ENCODE measurements around the gene HMCN1.

HMCN1 gene

GRCh38 chr1:186104459-186104858 lies 370.3 kb downstream of the HMCN1 start:
- no peak overlapping the region for H3K4me3 ChIP-seq (ENCODE audit: low read length)
- no peak for TF ChIP-seq ZNF274 (IDR thresholded peaks at IDR 0.05; ENCODE audit: low read depth, low read length)

DNA sequence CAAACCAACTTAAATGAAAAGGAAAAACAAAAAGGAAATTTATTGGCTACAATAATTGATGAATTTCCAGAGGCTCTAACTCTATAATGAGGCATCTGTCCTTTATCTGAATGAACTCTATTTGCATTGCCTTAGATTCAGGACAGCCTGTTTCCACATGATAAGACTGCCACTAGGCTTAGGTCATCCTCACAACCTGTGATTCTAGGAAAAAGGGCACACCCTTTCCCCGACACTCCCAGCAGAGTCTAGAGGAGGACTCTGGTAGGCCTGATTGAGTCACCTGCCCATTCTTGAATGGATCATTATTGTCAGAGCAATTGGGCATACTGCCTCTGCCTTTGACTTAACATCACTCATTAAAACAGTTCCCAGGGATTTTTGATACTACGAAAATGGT lies 378.1 kb downstream of the HMCN1 start:
- TF ChIP-seq ZNF274 (IDR thresholded peaks at IDR 0.05; ENCODE audit: low read depth, low read length) = no peak
- no peak overlapping the region for H3K4me3 ChIP-seq (ENCODE audit: low read length)

DNA sequence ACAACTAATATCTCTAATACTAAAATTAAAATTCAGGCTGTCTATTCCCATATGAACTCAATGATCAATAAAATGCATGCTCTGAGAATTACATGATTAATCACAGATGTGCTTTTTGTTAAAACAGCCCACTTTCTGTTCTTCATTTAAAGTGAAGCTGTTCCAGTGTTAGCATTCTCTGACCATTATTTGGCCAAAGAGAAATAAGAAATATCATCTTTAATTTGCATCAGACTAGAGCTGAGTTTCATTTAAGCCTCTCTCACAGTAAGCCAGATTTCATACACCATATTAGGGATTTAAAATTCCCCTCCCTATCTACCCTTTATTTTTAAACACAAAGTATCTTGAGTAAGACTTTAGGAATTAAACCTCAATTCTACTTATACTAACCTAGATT lies 379.3 kb downstream of the HMCN1 start:
- TF ChIP-seq ZNF274 (IDR thresholded peaks at IDR 0.05; ENCODE audit: low read depth, low read length) = no peak
- no peak overlapping the region for H3K4me3 ChIP-seq (ENCODE audit: low read length)

DNA sequence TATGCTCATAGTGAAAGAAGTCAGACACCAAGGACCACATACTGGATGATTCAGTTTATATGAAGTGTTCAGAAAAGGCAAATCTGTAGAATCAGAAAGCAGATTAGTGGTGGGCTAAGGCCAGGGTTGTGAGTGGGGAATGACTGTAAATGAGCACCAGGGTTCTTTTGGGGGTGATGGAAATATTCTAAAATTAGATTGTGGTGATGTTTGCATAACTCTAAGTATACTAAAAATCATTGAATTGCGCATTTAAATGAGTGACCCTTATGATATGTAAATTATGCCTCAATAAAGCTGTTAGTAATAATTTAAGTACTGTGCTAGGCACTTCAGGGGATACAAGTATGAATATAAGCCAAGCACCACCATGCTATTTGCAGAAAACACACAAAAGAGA lies 384.5 kb downstream of the HMCN1 start:
- H3K4me3 ChIP-seq (ENCODE audit: low read length) = no peak overlapping the region
- TF ChIP-seq ZNF274 (IDR thresholded peaks at IDR 0.05; ENCODE audit: low read depth, low read length) = no peak

GRCh38 chr1:186122837-186123236 lies 388.6 kb downstream of the HMCN1 start:
- TF ChIP-seq ZNF274 (IDR thresholded peaks at IDR 0.05; ENCODE audit: low read depth, low read length) = no peak
- no peak overlapping the region for H3K4me3 ChIP-seq (ENCODE audit: low read length)

DNA sequence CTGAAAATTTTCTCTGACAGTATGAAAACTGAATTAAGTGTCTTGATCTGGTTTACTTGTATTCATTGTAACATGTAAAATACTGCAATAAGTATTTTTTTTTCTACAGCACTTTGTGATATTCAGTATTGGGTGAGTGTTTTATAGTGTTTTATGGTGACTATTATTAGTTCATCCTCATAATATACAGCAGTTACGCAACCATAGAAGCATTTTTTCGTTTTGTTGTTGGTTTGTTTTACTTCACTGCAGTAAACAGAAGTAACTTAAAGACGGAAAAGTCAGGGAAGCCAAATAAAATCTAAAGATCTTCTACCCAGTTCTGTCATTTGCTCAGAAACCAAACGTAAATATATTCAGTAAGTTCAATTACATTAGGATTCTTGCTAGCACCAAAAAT lies 390.8 kb downstream of the HMCN1 start:
- no peak for TF ChIP-seq ZNF274 (IDR thresholded peaks at IDR 0.05; ENCODE audit: low read depth, low read length)
- H3K4me3 ChIP-seq (ENCODE audit: low read length) = no peak overlapping the region

- H3K4me3 ChIP-seq (ENCODE audit: low read length) = no peak overlapping the region
- TF ChIP-seq ZNF274 (IDR thresholded peaks at IDR 0.05; ENCODE audit: low read depth, low read length) = no peak
Measured at GRCh38 chr1:186125511-186125910, 391.3 kb downstream of the HMCN1 start.

DNA sequence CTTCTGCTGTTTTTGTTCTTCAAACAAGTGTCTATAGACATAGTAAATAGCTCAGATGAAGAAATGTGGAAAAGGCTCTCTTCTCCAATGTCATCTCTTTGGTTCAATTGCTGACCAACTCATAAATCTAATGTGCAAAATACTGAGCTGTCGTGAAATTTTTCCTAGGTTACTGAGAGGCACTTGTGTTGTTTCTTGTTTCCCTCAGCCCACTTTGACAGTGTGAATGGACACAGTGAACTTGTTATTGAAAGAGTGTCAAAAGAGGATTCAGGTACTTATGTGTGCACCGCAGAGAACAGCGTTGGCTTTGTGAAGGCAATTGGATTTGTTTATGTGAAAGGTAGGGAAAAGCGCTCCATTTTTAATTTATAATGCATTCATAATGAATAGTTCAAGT lies 395.6 kb downstream of the HMCN1 start:
- no peak for TF ChIP-seq ZNF274 (IDR thresholded peaks at IDR 0.05; ENCODE audit: low read depth, low read length)
- H3K4me3 ChIP-seq (ENCODE audit: low read length) = no peak overlapping the region

- TF ChIP-seq ZNF274 (IDR thresholded peaks at IDR 0.05; ENCODE audit: low read depth, low read length) = no peak
- no peak overlapping the region for H3K4me3 ChIP-seq (ENCODE audit: low read length)
Measured at GRCh38 chr1:186139115-186139514, 404.9 kb downstream of the HMCN1 start.

- no peak overlapping the region for H3K4me3 ChIP-seq (ENCODE audit: low read length)
- no peak for TF ChIP-seq ZNF274 (IDR thresholded peaks at IDR 0.05; ENCODE audit: low read depth, low read length)
Measured at GRCh38 chr1:186139701-186140100, 405.5 kb downstream of the HMCN1 start.

GRCh38 chr1:186142159-186142558 lies 408.0 kb downstream of the HMCN1 start:
- no peak overlapping the region for H3K4me3 ChIP-seq (ENCODE audit: low read length)
- TF ChIP-seq ZNF274 (IDR thresholded peaks at IDR 0.05; ENCODE audit: low read depth, low read length) = no peak

GRCh38 chr1:186142916-186143315 lies 408.7 kb downstream of the HMCN1 start:
- no peak for TF ChIP-seq ZNF274 (IDR thresholded peaks at IDR 0.05; ENCODE audit: low read depth, low read length)
- no peak overlapping the region for H3K4me3 ChIP-seq (ENCODE audit: low read length)

GRCh38 chr1:186143481-186143880 lies 409.3 kb downstream of the HMCN1 start:
- H3K4me3 ChIP-seq (ENCODE audit: low read length) = no peak overlapping the region

DNA sequence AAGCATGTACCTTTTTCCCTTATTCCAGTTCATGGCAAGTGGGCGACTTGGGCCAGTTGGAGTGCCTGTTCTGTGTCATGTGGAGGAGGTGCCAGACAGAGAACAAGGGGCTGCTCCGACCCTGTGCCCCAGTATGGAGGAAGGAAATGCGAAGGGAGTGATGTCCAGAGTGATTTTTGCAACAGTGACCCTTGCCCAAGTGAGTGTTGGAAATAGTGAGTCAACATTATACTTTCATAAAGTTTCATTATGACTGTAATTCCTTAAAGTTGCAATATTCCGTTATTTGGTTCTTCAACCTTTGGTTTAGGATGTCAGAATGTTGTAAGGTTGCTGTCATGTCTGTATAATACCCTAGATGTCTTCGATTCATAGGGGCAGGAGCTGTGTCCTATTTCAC lies 410.3 kb downstream of the HMCN1 start:
- no peak overlapping the region for H3K4me3 ChIP-seq (ENCODE audit: low read length)
- TF ChIP-seq ZNF274 (IDR thresholded peaks at IDR 0.05; ENCODE audit: low read depth, low read length) = no peak

More at GRCh38 chr1:186143481-186143880, 409.3 kb downstream of the HMCN1 start:
- TF ChIP-seq ZNF274 (IDR thresholded peaks at IDR 0.05; ENCODE audit: low read depth, low read length) = no peak

- H3K4me3 ChIP-seq (ENCODE audit: low read length) = no peak overlapping the region
Measured at GRCh38 chr1:186146974-186147373, 412.8 kb downstream of the HMCN1 start.

GRCh38 chr1:186149591-186149990 lies 415.4 kb downstream of the HMCN1 start:
- no peak for TF ChIP-seq ZNF274 (IDR thresholded peaks at IDR 0.05; ENCODE audit: low read depth, low read length)
- no peak overlapping the region for H3K4me3 ChIP-seq (ENCODE audit: low read length)

More at GRCh38 chr1:186146974-186147373, 412.8 kb downstream of the HMCN1 start:
- no peak for TF ChIP-seq ZNF274 (IDR thresholded peaks at IDR 0.05; ENCODE audit: low read depth, low read length)
